Muscle layer of duodenum (tissue), 2 donors: ENCODE results near the gene AP1S3.
A peak's percentile ranks its signal among the peaks of the same experiment; 100 is the strongest.

ENCODE experiments used
- H3K27ac ChIP-seq: one replicate; pipeline ENCODE4 v1.7.0; 2013; ENCODE audit warnings: mild to moderate bottlenecking, low read length
- H3K27me3 ChIP-seq: one replicate; pipeline ENCODE4 v1.7.0; 2013; ENCODE audit warnings: low read depth, mild to moderate bottlenecking, control low read depth, low read length
- H3K36me3 ChIP-seq, 2 donors: one replicate each; pipeline ENCODE4 v1.7.0; 2013; ENCODE audit warnings: low read length in 2 of 2, control low read depth in 1 of 2, mild to moderate bottlenecking in 1 of 2; ENCODE audit not compliant: insufficient read depth in 2 of 2, control insufficient read depth in 1 of 2
- H3K4me1 ChIP-seq, 2 donors: one replicate each; pipeline ENCODE4 v1.7.0; 2013; ENCODE audit warnings: low read length in 2 of 2, mild to moderate bottlenecking in 2 of 2, control low read depth in 1 of 2, moderate library complexity in 1 of 2; ENCODE audit not compliant: insufficient read depth in 2 of 2, control insufficient read depth in 1 of 2
- H3K4me3 ChIP-seq, 2 donors: one replicate each; pipeline ENCODE4 v1.7.0; 2013; ENCODE audit warnings: low read length in 2 of 2, low read depth in 1 of 2, mild to moderate bottlenecking in 1 of 2
- H3K9me3 ChIP-seq, 2 donors: one replicate each; pipeline ENCODE4 v1.7.0; 2013; ENCODE audit warnings: low read length in 2 of 2, control low read depth in 1 of 2, mild to moderate bottlenecking in 1 of 2; ENCODE audit not compliant: control insufficient read depth in 1 of 2
- donor health status: healthy.

The AP1S3 gene

GRCh38 chr2:223734346-223734745, 103.0 kb downstream of the AP1S3 start:
- Histone ChIP-seq H3K4me1 (no peaks in the 10 kb centered on the region), H3K9me3 (no peaks in the 10 kb centered on the region)

DNA sequence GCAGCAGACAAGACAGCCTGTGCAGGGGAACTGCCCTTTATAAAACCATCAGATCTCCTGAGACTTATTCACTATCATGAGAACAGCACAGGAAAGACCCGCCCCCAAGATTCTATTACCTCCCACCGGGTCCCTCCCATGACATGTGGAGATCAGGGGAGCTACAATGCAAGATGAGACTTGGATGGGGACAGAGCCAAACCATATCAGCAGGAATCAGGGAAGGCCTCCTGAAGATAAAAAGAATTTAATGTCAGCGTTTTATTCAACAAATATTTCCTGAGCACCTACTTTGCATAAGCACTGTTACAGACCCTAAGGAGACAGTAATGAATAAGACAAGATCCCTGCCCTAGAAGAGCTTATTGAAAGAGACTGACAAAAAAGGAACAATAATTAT, 105.0 kb downstream of the AP1S3 start:
- no peak overlapping the region for H3K27ac ChIP-seq
- no peaks in the 10 kb centered on the region for H3K4me1 ChIP-seq

More at GRCh38 chr2:223734346-223734745, 103.0 kb downstream of the AP1S3 start:
- Histone ChIP-seq H3K36me3 (no peaks in the 10 kb centered on the region), H3K27ac (no peak overlapping the region), H3K27me3 (no peaks in the 10 kb centered on the region), H3K4me3 (no peak overlapping the region)

DNA sequence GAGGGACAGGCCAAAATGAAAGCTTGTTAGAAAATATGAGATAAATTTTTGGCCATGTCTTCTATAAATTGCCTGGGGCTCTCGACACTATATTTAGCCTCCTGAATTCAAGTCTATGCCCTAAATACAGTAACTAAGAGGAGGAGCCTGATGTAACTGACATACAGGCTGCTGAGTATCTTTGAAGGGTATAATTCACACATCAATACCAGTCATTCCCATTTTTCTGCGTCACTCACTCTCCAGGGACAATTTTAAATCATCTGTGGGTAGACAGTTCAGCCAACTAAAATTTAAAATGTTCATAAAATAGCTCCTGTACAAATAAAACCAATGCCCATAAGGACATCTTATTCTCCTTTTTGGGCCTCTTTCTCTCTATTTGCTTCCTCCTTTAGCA, 105.9 kb downstream of the AP1S3 start:
- H3K4me1 ChIP-seq, result no peaks in the 10 kb centered on the region
- H3K27ac ChIP-seq, result no peak overlapping the region
- H3K36me3 ChIP-seq, result no peaks in the 10 kb centered on the region
- no peak overlapping the region for H3K4me3 ChIP-seq
- no peaks in the 10 kb centered on the region for H3K27me3 ChIP-seq
- H3K9me3 ChIP-seq, result no peaks in the 10 kb centered on the region

More for the DNA sequence above, 105.0 kb downstream of the AP1S3 start:
- H3K4me3 ChIP-seq, result no peak overlapping the region
- H3K9me3 ChIP-seq, result no peaks in the 10 kb centered on the region
- no peaks in the 10 kb centered on the region for H3K36me3 ChIP-seq
- H3K27me3 ChIP-seq, result no peaks in the 10 kb centered on the region

DNA sequence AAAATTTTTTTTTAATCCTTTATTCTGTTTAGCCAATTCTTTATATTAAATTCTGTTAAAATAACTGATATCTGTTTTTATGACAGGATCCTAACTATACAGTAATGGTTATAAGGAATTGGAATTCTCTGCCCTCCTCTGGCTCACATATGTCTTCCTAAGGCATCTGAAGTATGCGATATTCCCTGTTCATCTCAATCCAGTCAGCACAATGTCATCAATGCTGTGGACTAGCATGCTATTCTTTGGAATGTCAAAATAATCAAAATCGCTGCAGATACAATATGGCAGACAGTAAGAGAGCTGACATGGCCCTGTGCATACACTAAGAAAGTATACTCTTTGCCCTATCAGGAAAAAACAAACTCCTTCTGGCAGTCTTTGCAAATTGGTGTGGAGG, 107.6 kb downstream of the AP1S3 start:
- Histone ChIP-seq H3K4me1 (peaks cover 5 to 6% of the 10 kb centered on the region in 2 donors), H3K27me3 (no peaks in the 10 kb centered on the region), H3K36me3 (no peaks in the 10 kb centered on the region), H3K9me3 (no peaks in the 10 kb centered on the region), H3K4me3 (no peak overlapping the region), H3K27ac (no peak overlapping the region)

- Histone ChIP-seq H3K4me3 (no peak overlapping the region), H3K4me1 (peaks cover 5 to 8% of the 10 kb centered on the region in 2 donors), H3K9me3 (no peaks in the 10 kb centered on the region), H3K27ac (no peak overlapping the region), H3K27me3 (no peaks in the 10 kb centered on the region), H3K36me3 (no peaks in the 10 kb centered on the region)
Observed at GRCh38 chr2:223727562-223727961, 109.8 kb downstream of the AP1S3 start.

GRCh38 chr2:223725986-223726970, 111.1 kb downstream of the AP1S3 start:
- H3K4me3 ChIP-seq, result no peak overlapping the region
- H3K27me3 ChIP-seq, result no peaks in the 10 kb centered on the region
- peak overlapping the region; percentile 65 for H3K27ac ChIP-seq

GRCh38 chr2:223725494-223725893, 111.9 kb downstream of the AP1S3 start:
- Histone ChIP-seq H3K27me3 (no peaks in the 10 kb centered on the region), H3K4me3 (no peak overlapping the region), H3K36me3 (no peaks in the 10 kb centered on the region), H3K4me1 (peaks cover 5 to 8% of the 10 kb centered on the region in 2 donors), H3K9me3 (no peaks in the 10 kb centered on the region), H3K27ac (peak overlapping the region; percentile 65)

More at GRCh38 chr2:223725986-223726970, 111.1 kb downstream of the AP1S3 start:
- H3K9me3 ChIP-seq, result no peaks in the 10 kb centered on the region
- H3K4me1 ChIP-seq, result peaks cover 5 to 8% of the 10 kb centered on the region in 2 donors
- H3K36me3 ChIP-seq, result no peaks in the 10 kb centered on the region

DNA sequence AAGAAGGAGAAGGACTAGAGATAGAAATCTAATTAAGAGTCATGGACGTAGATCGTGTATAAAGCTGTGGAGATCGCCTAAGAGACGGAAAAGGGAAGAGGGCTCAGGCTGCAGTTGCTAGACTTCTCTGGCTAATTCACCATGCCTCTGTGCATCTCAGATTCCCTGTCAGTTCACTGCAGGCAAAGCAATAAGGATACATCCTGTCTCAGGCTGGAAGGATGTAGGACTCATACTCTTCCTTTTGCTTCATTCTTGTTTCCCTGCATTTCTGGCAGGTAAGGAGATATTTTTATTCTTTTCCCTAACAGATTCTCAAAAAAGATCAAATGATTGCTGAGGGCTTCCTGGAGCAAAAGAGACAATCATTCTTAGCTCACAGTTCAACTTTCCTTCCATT, 112.5 kb downstream of the AP1S3 start:
- H3K27ac ChIP-seq, result peak overlapping the region; percentile 65
- no peaks in the 10 kb centered on the region for H3K27me3 ChIP-seq
- H3K4me3 ChIP-seq, result no peak overlapping the region
- H3K4me1 ChIP-seq, result peaks cover 5 to 8% of the 10 kb centered on the region in 2 donors
- no peaks in the 10 kb centered on the region for H3K9me3 ChIP-seq
- no peaks in the 10 kb centered on the region for H3K36me3 ChIP-seq

- no peak overlapping the region for H3K27ac ChIP-seq
Observed at GRCh38 chr2:223723954-223724411, 113.4 kb downstream of the AP1S3 start.

DNA sequence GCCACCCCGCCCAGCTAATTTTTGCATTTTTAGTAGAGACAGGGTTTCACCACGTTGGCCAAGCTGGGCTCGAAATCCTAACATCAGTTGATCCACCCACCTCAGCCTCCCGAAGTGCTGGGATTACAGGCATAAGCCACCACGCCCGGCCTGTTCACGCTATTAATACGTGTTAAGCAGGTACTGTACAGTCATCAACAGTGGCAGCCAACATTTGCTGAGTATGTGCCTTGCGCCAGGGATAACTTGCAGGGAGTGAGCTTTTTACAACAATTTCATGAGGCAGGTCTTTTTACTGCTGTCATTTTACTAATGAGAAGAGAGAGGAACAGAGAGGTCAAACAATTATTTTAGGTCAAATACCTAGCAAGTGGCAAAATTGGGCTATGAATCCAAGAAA, 115.2 kb downstream of the AP1S3 start:
- no peak overlapping the region for H3K27ac ChIP-seq
- H3K36me3 ChIP-seq, result no peaks in the 10 kb centered on the region
- no peak overlapping the region for H3K4me3 ChIP-seq
- H3K27me3 ChIP-seq, result no peaks in the 10 kb centered on the region
- H3K9me3 ChIP-seq, result no peaks in the 10 kb centered on the region
- H3K4me1 ChIP-seq, result peaks cover 5 to 8% of the 10 kb centered on the region in 2 donors

More at GRCh38 chr2:223723954-223724411, 113.4 kb downstream of the AP1S3 start:
- Histone ChIP-seq H3K4me1 (peaks cover 5 to 8% of the 10 kb centered on the region in 2 donors), H3K9me3 (no peaks in the 10 kb centered on the region), H3K36me3 (no peaks in the 10 kb centered on the region), H3K4me3 (no peak overlapping the region), H3K27me3 (no peaks in the 10 kb centered on the region)

DNA sequence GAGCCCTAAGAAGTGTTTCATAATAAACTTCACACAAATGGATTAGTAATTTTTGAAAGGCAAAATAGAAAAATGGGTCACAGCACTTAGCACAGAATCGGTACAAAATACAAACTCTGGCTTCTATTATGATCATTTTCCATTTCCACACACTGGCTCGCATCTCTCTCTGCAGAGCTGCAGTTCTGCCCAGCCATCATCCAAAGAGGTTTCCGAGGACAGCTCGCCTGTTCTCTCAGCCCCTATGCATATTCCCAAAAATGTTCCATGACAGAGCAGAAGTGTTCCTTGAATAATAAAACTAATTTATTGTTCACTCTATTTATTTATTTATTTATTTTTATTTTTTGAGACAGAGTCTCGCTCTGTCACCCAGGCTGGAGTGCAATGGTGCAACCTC, 115.6 kb downstream of the AP1S3 start:
- Histone ChIP-seq H3K9me3 (no peaks in the 10 kb centered on the region), H3K36me3 (no peaks in the 10 kb centered on the region), H3K27ac (no peak overlapping the region), H3K27me3 (no peaks in the 10 kb centered on the region), H3K4me1 (peaks cover 5 to 8% of the 10 kb centered on the region in 2 donors), H3K4me3 (no peak overlapping the region)
